GM23248 (cell line): ENCODE measurements around the gene GOLGA8A. TPM values are rescaled to one million over a fixed set of nuclear protein-coding genes. Genes with fewer than 3 reads are reported as not detected.
"Not testable (repeated sequence)": the region's sequence is repeated elsewhere in the genome, so short reads cannot be mapped to it uniquely, and the experiment has no call there.

Experiments
- DNase-seq: peaks from one replicate; pipeline ENCODE4 v3.0.0-alpha.2; 2015
- H2AFZ ChIP-seq: fragments of 200-600 bp; sonication (generic); 2 replicates; pipeline ENCODE4 v1.6.1; 2016; ENCODE audit warnings: antibody characterized with exemption
- H3F3A ChIP-seq: fragments of 200-600 bp; sonication (generic); 2 replicates; pipeline ENCODE4 v1.6.1; 2016; ENCODE audit warnings: mild to moderate bottlenecking, antibody characterized with exemption, mixed run types; ENCODE audit not compliant: insufficient read depth
- H3K27ac ChIP-seq: fragments of 200-600 bp; sonication (generic); 2 replicates; pipeline ENCODE4 v1.5.1; 2016; ENCODE audit warnings: mild to moderate bottlenecking
- H3K27me3 ChIP-seq: fragments of 200-600 bp; sonication (generic); replicated peaks from 2 replicates; pipeline ENCODE4 v1.6.1; 2016; ENCODE audit warnings: mild to moderate bottlenecking; ENCODE audit not compliant: insufficient read depth
- H3K36me3 ChIP-seq: fragments of 200-600 bp; sonication (generic); 2 replicates; pipeline ENCODE4 v1.6.1; 2016; ENCODE audit warnings: low read depth, mild to moderate bottlenecking
- H3K4me1 ChIP-seq: fragments of 200-600 bp; sonication (generic); 2 replicates; pipeline ENCODE4 v1.6.1; 2016; ENCODE audit warnings: mild to moderate bottlenecking; ENCODE audit not compliant: insufficient read depth
- H3K4me2 ChIP-seq: fragments of 200-600 bp; sonication (generic); one replicate; pipeline ENCODE4 v1.6.1; 2016; ENCODE audit warnings: mild to moderate bottlenecking; ENCODE audit not compliant: unreplicated experiment
- H3K4me3 ChIP-seq: fragments of 200-600 bp; sonication (generic); 2 replicates; pipeline ENCODE4 v1.5.1; 2016; ENCODE audit warnings: mild to moderate bottlenecking
- H3K79me2 ChIP-seq: fragments of 200-600 bp; sonication (generic); 2 replicates; pipeline ENCODE4 v1.6.1; 2016; ENCODE audit warnings: mild to moderate bottlenecking; ENCODE audit not compliant: insufficient read depth
- H3K9ac ChIP-seq: fragments of 200-600 bp; sonication (generic); 2 replicates; pipeline ENCODE4 v1.6.1; 2016; ENCODE audit warnings: mild to moderate bottlenecking
- H3K9me2 ChIP-seq: fragments of 200-600 bp; sonication (generic); 2 replicates; pipeline ENCODE4 v1.6.1; 2016; ENCODE audit warnings: mixed run types, mild to moderate bottlenecking, moderate library complexity; ENCODE audit not compliant: insufficient read depth
- H3K9me3 ChIP-seq: fragments of 200-600 bp; sonication (generic); one replicate; pipeline ENCODE4 v1.6.1; 2017; ENCODE audit warnings: low read depth
- H4K20me1 ChIP-seq: fragments of 200-600 bp; sonication (generic); 2 replicates; pipeline ENCODE4 v1.6.0; 2016; ENCODE audit not compliant: insufficient read depth
- EZH2 ChIP-seq: fragments of 200-600 bp; sonication (generic); IDR thresholded peaks from 2 replicates; pipeline ENCODE4 v1.6.1; 2018; ENCODE audit warnings: antibody characterized with exemption, mild to moderate bottlenecking; ENCODE audit not compliant: insufficient read depth, poor library complexity, severe bottlenecking
- EZH2phosphoT487 ChIP-seq: fragments of 200-600 bp; sonication (generic); IDR thresholded peaks from 2 replicates; pipeline ENCODE4 v1.6.1; 2018; ENCODE audit warnings: antibody characterized with exemption, moderate library complexity, mild to moderate bottlenecking, low read depth; ENCODE audit not compliant: insufficient read depth
- WGBS, 2 experiments: methylation state at CpG; one replicate each; pipeline ENCODE4 v1.1.6; 2015 to 2017; ENCODE audit warnings: low lambda C conversion rate in 2 of 2, low coverage in 1 of 2; ENCODE audit errors: missing lambda C conversion rate in 2 of 2; 5-methylcytosine and 5-hydroxymethylcytosine counted together
- in situ Hi-C: fragments of 300-500 bp; cut with MboI; formaldehyde crosslinking; loops from 2 replicates; pipeline ENCODE4 v1.15.0; 2020
- polyA plus RNA-seq: library from polyadenylated mRNA; unstranded; fragments of >200 nt; fragmentation: Nextera tagmentation; extraction: Ambion mirVana; gene quantifications from 2 replicates; pipeline ENCODE4 v1.2.1, GENCODE V29; 2016
- total RNA-seq: library from RNA; depleted of rRNA; stranded (reverse); fragments of >200 nt; shearing (Covaris generic); gene quantifications from 2 replicates; pipeline ENCODE4 v1.2.3, GENCODE V29; 2014

Gene GOLGA8A
- total and polyA plus RNA-seq, 2 experiments from 2014 or later = 14.5 to 22.5 TPM

GRCh38 chr15:34436126-34436955 is 1.3 kb downstream of the GOLGA8A start:
- 0 out of 2 replicates have a peak, but pooled peaks cover 5% of the 10 kb centered on the region for H3K36me3 ChIP-seq
- no peaks in the 10 kb centered on the region for H3K9me2 ChIP-seq
- WGBS, 2 experiments = 7 to 8% methylated on average over 31 of the region's 31 CpGs
- no peaks in the 10 kb centered on the region for H3K9me3 ChIP-seq
- no peaks in the 10 kb centered on the region for H3F3A ChIP-seq
- H4K20me1 ChIP-seq = no peaks in the 10 kb centered on the region
- peaks cover 7% of the 10 kb centered on the region; the same call in 1 of the 2 replicates for H3K4me1 ChIP-seq
- no peak for TF ChIP-seq EZH2
- TF ChIP-seq EZH2phosphoT487 = no peak
- in situ Hi-C loops = no loop called here
- H3K27me3 ChIP-seq = no peaks in the 10 kb centered on the region
- peak overlapping the region; percentile 73 for H3K9ac ChIP-seq
- peaks cover 31% of the 10 kb centered on the region for H3K79me2 ChIP-seq
- peak; percentile 41 for DNase-seq
- H3K27ac ChIP-seq = no peak overlapping the region
- peak overlapping the region; percentile 90 for H3K4me3 ChIP-seq
- peak overlapping the region; percentile 84 for H2AFZ ChIP-seq
- peak overlapping the region; percentile 93 for H3K4me2 ChIP-seq

- Histone ChIP-seq H3K9ac (peak overlapping the region; percentile 73; the same call in 1 of the 2 replicates), H3K79me2 (peaks cover 31% of the 10 kb centered on the region), H4K20me1 (no peaks in the 10 kb centered on the region), H3K9me3 (no peaks in the 10 kb centered on the region), H3K27me3 (no peaks in the 10 kb centered on the region), H3F3A (no peaks in the 10 kb centered on the region), H3K9me2 (no peaks in the 10 kb centered on the region), H3K4me2 (no peak overlapping the region), H2AFZ (no peak overlapping the region), H3K36me3 (0 out of 2 replicates have a peak, but pooled peaks cover 5% of the 10 kb centered on the region), H3K4me3 (peak overlapping the region; percentile 90), H3K4me1 (peaks cover 7% of the 10 kb centered on the region; the same call in 1 of the 2 replicates), H3K27ac (no peak overlapping the region)
- no peak for DNase-seq
- TF ChIP-seq EZH2 = no peak
- TF ChIP-seq EZH2phosphoT487 = no peak
- in situ Hi-C loops = no loop called here
- 89 to 91% methylated on average over 9 to 10 of the region's 11 CpGs for WGBS, 2 experiments
Measured at GRCh38 chr15:34435658-34436057, 1.9 kb downstream of the GOLGA8A start.

GRCh38 chr15:34434627-34435305 is 2.8 kb downstream of the GOLGA8A start:
- in situ Hi-C loops = no loop called here
- Histone ChIP-seq H3K4me1 (peaks cover 7% of the 10 kb centered on the region; the same call in 1 of the 2 replicates), H3K27me3 (no peaks in the 10 kb centered on the region), H3K79me2 (peaks cover 31% of the 10 kb centered on the region), H3F3A (no peaks in the 10 kb centered on the region), H3K36me3 (0 out of 2 replicates have a peak, but pooled peaks cover 5% of the 10 kb centered on the region), H3K27ac (no peak overlapping the region), H3K4me2 (no peak overlapping the region), H3K4me3 (no peak overlapping the region), H3K9ac (no peak overlapping the region), H3K9me3 (no peaks in the 10 kb centered on the region), H3K9me2 (no peaks in the 10 kb centered on the region), H2AFZ (no peak overlapping the region), H4K20me1 (no peaks in the 10 kb centered on the region)
- 94 to 97% methylated on average over 20 of the region's 20 CpGs for WGBS, 2 experiments
- no peak for DNase-seq
- TF ChIP-seq EZH2 (no peak), EZH2phosphoT487 (no peak)

GRCh38 chr15:34433956-34434626 is 3.5 kb downstream of the GOLGA8A start:
- H3K4me1 ChIP-seq, H3K4me3 ChIP-seq, H3K4me2 ChIP-seq, H2AFZ ChIP-seq, H3K9me2 ChIP-seq, H4K20me1 ChIP-seq, H3F3A ChIP-seq, H3K9me3 ChIP-seq, H3K27me3 ChIP-seq, H3K9ac ChIP-seq, H3K27ac ChIP-seq, H3K36me3 ChIP-seq, in situ Hi-C loops, DNase-seq: not testable (repeated sequence)
- WGBS, 2 experiments = 76 to 85% methylated on average over 8 to 11 of the region's 11 CpGs
- peaks cover 31% of the 10 kb centered on the region for H3K79me2 ChIP-seq

GRCh38 chr15:34430642-34431041 is 7.0 kb downstream of the GOLGA8A start:
- H3K9ac ChIP-seq, H2AFZ ChIP-seq, in situ Hi-C loops, H3F3A ChIP-seq, H3K9me3 ChIP-seq, H3K9me2 ChIP-seq, H3K36me3 ChIP-seq, H3K4me3 ChIP-seq, H3K4me1 ChIP-seq, H3K27ac ChIP-seq, H3K4me2 ChIP-seq, H4K20me1 ChIP-seq, H3K27me3 ChIP-seq: not testable (repeated sequence)
- peaks cover 20% of the 10 kb centered on the region for H3K79me2 ChIP-seq
- peak; percentile 16 for DNase-seq
- 59% methylated on average over 8 of the region's 8 CpGs for WGBS, 2 experiments

GRCh38 chr15:34423425-34424090 is 14.1 kb downstream of the GOLGA8A start:
- H3K9me2 ChIP-seq, H3K27me3 ChIP-seq, H3K36me3 ChIP-seq, H2AFZ ChIP-seq, in situ Hi-C loops, H3K27ac ChIP-seq, H3K4me1 ChIP-seq, H3K9ac ChIP-seq, H3K4me3 ChIP-seq, H4K20me1 ChIP-seq, H3K4me2 ChIP-seq, DNase-seq, H3K79me2 ChIP-seq, H3F3A ChIP-seq, H3K9me3 ChIP-seq: not testable (repeated sequence)
- 88 to 96% methylated on average over 6 of the region's 6 CpGs for WGBS, 2 experiments
